Measurements from ENCODE around the gene KIDINS220.

GRCh38 chr2:8754106-8754776 lies 83.2 kb downstream of the KIDINS220 start:
- TF ChIP-seq CTCF (IDR thresholded peaks at IDR 0.05 in 2 of 3, conservative IDR thresholded peaks at IDR 0.05 in 1 of 3; ENCODE audit: borderline replicate concordance in 1 of 3, insufficient read depth in 1 of 3, low read depth in 2 of 3, low read length in 2 of 3) (no peak), JUND (IDR thresholded peaks at IDR 0.05) (no peak), CBX3 (IDR thresholded peaks at IDR 0.05; ENCODE audit: low read depth) (no peak), POLR2AphosphoS5 (IDR thresholded peaks at IDR 0.05; ENCODE audit: low read depth, low read length) (no peak), ELF1 (IDR thresholded peaks at IDR 0.05; ENCODE audit: borderline replicate concordance, low read depth) (no peak), POLR2A (IDR thresholded peaks at IDR 0.05; ENCODE audit: borderline replicate concordance, extremely low read depth, insufficient read depth, insufficient read length) (no peak), EZH2 (IDR thresholded peaks at IDR 0.05) (no peak), EZH2phosphoT487 (IDR thresholded peaks at IDR 0.05; ENCODE audit: borderline replicate concordance) (no peak), FOSL1 (IDR thresholded peaks at IDR 0.05; ENCODE audit: low read depth) (no peak)
